Right kidney (tissue), 1 donor: ENCODE measurements around the gene DUSP22.

Experiments used
- DNase-seq: peaks from one replicate; pipeline ENCODE4 v3.0.0-alpha.2; 2016

DUSP22 gene

DNA sequence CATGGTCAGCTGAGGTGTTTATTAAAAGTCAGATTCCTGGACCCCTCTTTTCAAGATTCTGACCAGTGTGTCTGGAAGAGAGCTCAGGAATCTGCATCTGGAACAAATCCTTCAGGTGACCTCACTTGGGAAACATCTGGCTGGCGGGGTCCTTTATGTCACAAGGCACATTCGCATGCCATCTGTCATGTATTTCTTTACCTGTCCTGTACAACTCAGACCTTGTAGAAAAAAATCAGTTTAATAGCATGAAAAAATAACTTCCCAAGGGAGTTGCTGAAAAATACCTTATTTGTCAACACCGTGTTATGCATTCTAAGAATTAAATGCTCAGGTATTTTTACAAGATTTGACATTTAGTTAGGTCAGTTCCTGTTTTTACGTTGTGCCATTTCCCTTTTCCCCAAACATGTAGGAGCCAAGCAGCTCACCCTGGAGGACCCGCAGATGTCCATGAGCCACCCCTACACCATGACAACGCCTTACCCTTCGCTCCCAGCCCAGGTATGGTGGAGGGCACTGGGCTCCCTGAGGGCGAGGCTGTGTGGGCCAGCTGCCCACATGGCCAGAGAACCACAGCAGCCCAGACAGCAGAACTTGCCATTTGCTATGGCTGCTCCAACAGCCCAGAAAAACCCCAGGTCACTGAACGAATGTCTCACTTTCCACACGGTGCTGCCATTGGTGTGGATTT is 103.3 kb downstream of the DUSP22 start:
- DNase-seq: no peak

DNA sequence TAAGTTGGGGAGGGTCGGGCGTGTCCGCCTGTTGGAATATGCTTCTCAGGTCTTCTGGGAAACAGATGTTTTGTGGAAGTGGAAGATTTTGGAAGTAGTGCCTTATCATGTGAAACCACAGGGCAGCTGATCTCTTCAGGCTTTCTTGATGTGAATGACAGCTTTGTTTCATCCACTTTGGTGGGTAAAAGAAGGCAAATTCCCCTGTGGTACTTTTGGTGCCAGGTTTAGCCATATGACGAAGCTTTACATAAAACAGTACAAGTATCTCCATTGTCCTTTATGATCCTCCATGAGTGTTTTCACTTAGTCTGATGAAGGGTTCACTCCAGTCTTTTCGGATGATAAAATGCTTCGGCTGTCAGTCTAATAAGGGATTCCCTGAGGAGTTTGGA is 103.8 kb downstream of the DUSP22 start:
- no peak for DNase-seq

DNA sequence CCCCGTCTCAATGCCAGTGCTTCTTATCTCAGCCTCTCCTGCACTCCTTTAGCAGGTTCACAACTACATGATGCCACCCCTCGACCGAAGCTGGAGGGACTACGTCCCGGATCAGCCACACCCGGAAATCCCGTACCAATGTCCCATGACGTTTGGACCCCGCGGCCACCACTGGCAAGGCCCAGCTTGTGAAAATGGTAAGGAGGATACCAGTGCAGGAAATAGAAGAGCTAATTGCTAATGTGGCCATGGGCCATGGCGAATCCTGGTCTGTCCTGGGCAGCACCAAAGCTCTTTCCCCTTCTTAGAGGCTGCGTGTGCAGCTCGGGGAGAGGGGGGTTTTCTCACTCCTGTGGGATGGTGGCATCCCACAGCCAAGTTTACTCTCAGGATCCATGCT is 104.8 kb downstream of the DUSP22 start:
- no peak for DNase-seq

DNA sequence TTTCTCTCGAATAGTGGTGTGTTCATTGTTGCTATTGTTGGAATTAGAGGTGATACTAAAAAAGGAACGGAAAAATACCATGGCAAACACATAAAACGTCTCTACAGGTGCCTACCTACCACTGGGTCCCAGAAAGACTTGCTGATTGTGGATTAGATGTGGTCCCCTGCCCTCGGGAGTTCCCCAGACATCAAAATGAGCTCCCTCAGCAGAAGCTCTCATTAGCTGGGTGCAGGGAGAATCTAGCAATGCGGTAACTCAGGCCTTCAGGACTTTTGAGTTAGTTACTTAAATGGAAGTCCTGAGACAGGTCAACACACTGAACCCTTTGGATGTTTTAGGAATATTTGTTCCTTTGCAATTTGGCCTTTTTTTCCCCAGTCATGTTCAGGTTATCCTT is 105.3 kb downstream of the DUSP22 start:
- DNase-seq: no peak

DNA sequence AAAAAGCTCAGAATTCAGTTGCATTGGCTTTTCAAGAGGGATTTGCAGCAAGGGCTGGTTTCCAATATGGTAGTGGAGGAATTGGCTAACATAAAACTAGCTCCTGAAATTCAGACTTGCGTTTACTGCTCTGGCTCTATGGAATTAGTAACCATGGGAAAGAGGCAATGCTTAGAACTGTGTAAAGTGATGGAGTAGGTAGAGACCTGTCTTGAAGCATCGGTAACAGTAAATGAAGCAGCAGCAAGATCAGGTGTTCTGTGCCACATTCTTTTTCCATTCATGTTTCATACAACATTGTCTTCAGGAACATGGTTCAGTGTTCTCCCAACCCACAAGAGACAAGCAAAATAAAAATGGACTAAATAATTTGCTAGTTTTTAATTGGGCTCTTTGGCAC is 105.8 kb downstream of the DUSP22 start:
- no peak for DNase-seq

DNA sequence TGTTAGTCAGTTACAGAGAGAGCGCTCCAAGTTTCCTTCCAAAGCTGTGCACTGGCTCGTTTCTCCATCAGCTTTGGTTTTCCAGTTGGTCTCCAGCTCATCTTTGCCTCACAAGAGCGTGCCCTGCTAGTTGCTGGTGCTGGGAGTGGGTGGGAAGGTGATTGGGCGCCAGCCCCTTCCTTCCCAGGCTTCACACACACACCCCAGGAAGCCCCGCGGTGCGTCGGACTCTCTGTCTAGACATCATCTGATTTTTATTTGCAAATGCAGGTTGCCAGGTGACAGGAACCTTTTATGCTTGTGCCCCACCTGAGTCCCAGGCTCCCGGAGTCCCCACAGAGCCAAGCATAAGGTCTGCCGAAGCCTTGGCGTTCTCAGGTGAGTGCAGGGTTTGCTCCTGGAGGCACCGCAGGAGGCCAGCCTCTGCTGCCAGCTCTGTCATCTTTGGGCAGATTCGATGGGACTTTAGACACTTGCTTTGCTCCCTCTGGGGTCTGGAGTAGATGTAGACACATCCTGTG is 106.3 kb downstream of the DUSP22 start:
- no peak for DNase-seq

DNA sequence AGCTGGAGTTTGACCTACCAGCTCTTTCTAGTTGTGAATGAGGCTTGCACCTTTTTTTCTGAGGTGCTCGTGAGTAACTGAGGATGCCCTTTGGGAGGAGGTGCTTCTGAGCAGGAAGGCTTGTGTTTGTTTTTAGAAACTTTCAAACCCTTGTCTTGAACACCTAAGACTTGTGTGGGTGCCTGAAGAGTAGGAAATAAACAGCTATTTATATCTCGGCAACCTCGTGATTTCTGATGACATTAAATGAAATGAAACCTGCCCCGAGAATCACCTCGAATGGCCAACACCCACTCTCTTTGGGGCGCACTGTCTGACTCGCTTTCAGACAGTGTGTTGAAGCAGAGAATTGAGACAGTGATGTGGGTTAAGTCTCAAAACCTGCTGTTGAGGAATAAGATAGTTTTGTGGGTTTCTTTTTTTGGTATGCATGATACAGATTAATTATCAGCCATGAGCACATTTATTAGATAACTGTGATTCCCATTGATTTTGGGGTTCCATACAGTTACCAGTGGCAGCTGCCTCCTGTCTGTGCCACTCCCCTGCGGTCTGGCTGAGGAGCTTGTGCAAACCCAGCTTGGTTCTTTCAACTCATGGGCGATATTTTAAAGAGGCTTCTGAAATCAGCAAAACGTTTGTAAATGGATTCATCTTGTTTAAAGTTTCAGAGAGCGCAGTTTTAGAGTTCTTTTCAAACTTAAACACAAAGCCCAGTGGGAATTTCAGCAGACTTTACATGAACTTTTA is 107.7 kb downstream of the DUSP22 start:
- DNase-seq: no peak

DNA sequence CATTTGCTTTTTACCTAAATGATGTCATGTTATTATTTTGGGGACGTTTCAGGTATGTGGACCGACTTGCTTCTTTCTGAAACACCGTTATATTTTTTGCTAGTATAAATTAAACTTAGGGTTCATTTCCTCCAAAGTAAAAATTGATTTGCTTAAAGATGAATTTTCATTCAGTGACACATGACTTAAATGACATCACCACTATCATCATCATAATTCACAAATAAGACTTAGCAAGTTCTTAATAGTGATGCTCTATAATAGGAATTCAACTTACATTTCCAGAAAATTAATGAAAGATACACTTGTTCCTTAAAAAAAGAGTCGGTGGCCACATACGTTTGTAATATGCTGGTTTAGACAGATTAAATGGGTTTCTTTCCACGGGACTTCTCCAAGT is 108.5 kb downstream of the DUSP22 start:
- DNase-seq: no peak
